Measurements from ENCODE around the gene TMEM144.

The TMEM144 gene

GRCh38 chr4:158209825-158210807 is at the start of gene TMEM144:
TMEM144 (plus strand) TSS chr4:158210486; CDS start chr4:158212668, 2,182 bp downstream.
- DNase-seq: peak; percentile 92 to 93

- DNase-seq: peak; percentile 53 to 69
Measured at GRCh38 chr4:158161551-158162354, 48.5 kb upstream of the TMEM144 start.

- DNase-seq: no peak
Measured at GRCh38 chr4:158162631-158163030, 47.7 kb upstream of the TMEM144 start.

GRCh38 chr4:158163941-158164767 is 46.1 kb upstream of the TMEM144 start:
- DNase-seq: no peak

- DNase-seq: no peak
Measured at GRCh38 chr4:158164768-158165213, 45.5 kb upstream of the TMEM144 start.

GRCh38 chr4:158166701-158167100 is 43.6 kb upstream of the TMEM144 start:
- DNase-seq: no peak

GRCh38 chr4:158168606-158169005 is 41.7 kb upstream of the TMEM144 start:
- no peak for DNase-seq

- no peak for DNase-seq
Measured at GRCh38 chr4:158169506-158169905, 40.8 kb upstream of the TMEM144 start.

GRCh38 chr4:158169931-158170690 is 40.2 kb upstream of the TMEM144 start:
- no peak for DNase-seq

GRCh38 chr4:158170691-158171561 is 39.4 kb upstream of the TMEM144 start:
- DNase-seq: no peak

- peak; percentile 77 to 78 for DNase-seq
Measured at GRCh38 chr4:158172261-158173258, 37.7 kb upstream of the TMEM144 start, which contains the start of gene GASK1B. GASK1B (minus strand) TSS chr4:158173025; CDS start chr4:158171375, 1,650 bp downstream.

- no peak for DNase-seq
Measured at GRCh38 chr4:158176108-158176507, 34.2 kb upstream of the TMEM144 start.

- DNase-seq: no peak
Measured at GRCh38 chr4:158176776-158177175, 33.5 kb upstream of the TMEM144 start.

- no peak for DNase-seq
Measured at GRCh38 chr4:158179465-158179864, 30.8 kb upstream of the TMEM144 start.

GRCh38 chr4:158181906-158182305 is 28.4 kb upstream of the TMEM144 start:
- DNase-seq: no peak

- no peak for DNase-seq
Measured at GRCh38 chr4:158182736-158183135, 27.6 kb upstream of the TMEM144 start.

- no peak for DNase-seq
Measured at GRCh38 chr4:158186815-158187214, 23.5 kb upstream of the TMEM144 start.

GRCh38 chr4:158189422-158189821 is 20.9 kb upstream of the TMEM144 start:
- no peak for DNase-seq

GRCh38 chr4:158190718-158191117 is 19.6 kb upstream of the TMEM144 start:
- DNase-seq: no peak

Data from Kasumi-1 (cell line).